H1 (cell line): ENCODE data around the gene NSD2. TPM values are rescaled to one million over a fixed set of nuclear protein-coding genes. Genes with fewer than 3 reads are reported as not detected.

Source experiments
- CTCF ChIA-PET: fragments of 300-600 bp; sonication (Branson Sonifier 250); formaldehyde crosslinking; loops from one replicate; lab custom pipeline; 2021; ENCODE audit not compliant: partially characterized antibody; lab: Charles Lee
- POLR2A ChIA-PET: fragments of 300-600 bp; sonication (Branson Sonifier 250); formaldehyde crosslinking; loops from one replicate; lab custom pipeline; 2021; ENCODE audit warnings: inconsistent platforms; ENCODE audit not compliant: partially characterized antibody; lab: Charles Lee
- DNase-seq, 2 experiments: peaks; one replicate each; pipeline versions ENCODE4 v3.0.0 to v3.0.0-alpha.2; 2010 to 2022; ENCODE audit warnings: low spot score in 2 of 2, low read depth in 1 of 2, mixed read lengths in 1 of 2
- FAIRE-seq: peaks from 2 replicates; lab custom pipeline; 2011; peaks lifted over from hg19 to GRCh38; lab: Jason Lieb, UNC
- H2AFZ ChIP-seq: 2 replicates; pipeline ENCODE4 v1.8.1; 2012; ENCODE audit warnings: low read length, inconsistent platforms
- H2AK5ac ChIP-seq: 2 replicates; pipeline ENCODE4 v1.6.1; 2013; ENCODE audit warnings: low read depth, low read length
- H2BK120ac ChIP-seq: replicated peaks from 2 replicates; pipeline ENCODE3; 2013; ENCODE audit warnings: low read depth, low read length, inconsistent platforms
- H2BK12ac ChIP-seq: 2 replicates; pipeline ENCODE4 v1.6.1; 2013; ENCODE audit warnings: low read depth, low read length
- H2BK15ac ChIP-seq: 2 replicates; pipeline ENCODE4 v1.6.1; 2013; ENCODE audit warnings: low read length
- H2BK20ac ChIP-seq: 2 replicates; pipeline ENCODE4 v1.6.1; 2013; ENCODE audit warnings: low read length
- H2BK5ac ChIP-seq: 2 replicates; pipeline ENCODE4 v1.6.1; 2013; ENCODE audit warnings: low read depth, low read length
- H3K14ac ChIP-seq: 2 replicates; pipeline ENCODE4 v1.6.1; 2013; ENCODE audit warnings: inconsistent platforms; ENCODE audit not compliant: insufficient read length
- H3K18ac ChIP-seq: 2 replicates; pipeline ENCODE4 v1.6.1; 2013; ENCODE audit warnings: low read length; ENCODE audit errors: extremely low read depth
- H3K23ac ChIP-seq: 2 replicates; pipeline ENCODE4 v1.6.1; 2013; ENCODE audit warnings: inconsistent platforms; ENCODE audit not compliant: insufficient read length
- H3K23me2 ChIP-seq: 2 replicates; pipeline ENCODE4 v1.6.1; 2013; ENCODE audit warnings: low read depth, low read length
- H3K27ac ChIP-seq: 2 replicates; pipeline ENCODE4 v1.6.1; 2011; ENCODE audit warnings: low read depth, low read length, inconsistent platforms
- H3K27me3 ChIP-seq, 4 experiments: replicated peaks in 1 of 4; 1 replicate in 1 of 4; 2 replicates in 3 of 4; pipeline versions ENCODE4 v1.6.1 to v1.8.1; 2011 to 2013; ENCODE audit warnings: low read length in 3 of 4, mild to moderate bottlenecking in 3 of 4, inconsistent platforms in 2 of 4, mixed read lengths in 2 of 4, moderate library complexity in 1 of 4; ENCODE audit not compliant: control insufficient read depth in 3 of 4, insufficient read depth in 3 of 4; ENCODE audit errors: extremely low read depth in 1 of 4
- H3K36me3 ChIP-seq, 4 experiments: 2 replicates each; pipeline versions ENCODE4 v1.6.1 to v1.8.1; 2011 to 2013; ENCODE audit warnings: mild to moderate bottlenecking in 4 of 4, low read length in 3 of 4, moderate library complexity in 2 of 4, control low read depth in 1 of 4, inconsistent platforms in 1 of 4; ENCODE audit not compliant: insufficient read depth in 4 of 4, control insufficient read depth in 2 of 4
- H3K4ac ChIP-seq: replicated peaks from 2 replicates; pipeline ENCODE3; 2013; ENCODE audit warnings: low read length, low read depth, mixed read lengths, inconsistent platforms; ENCODE audit not compliant: insufficient read length
- H3K4me1 ChIP-seq, 4 experiments: replicated peaks in 1 of 4; 1 replicate in 1 of 4; 2 replicates in 3 of 4; pipeline versions ENCODE4 v1.6.1 to v1.8.1; 2011 to 2013; ENCODE audit warnings: low read length in 3 of 4, inconsistent platforms in 2 of 4, mixed read lengths in 1 of 4; ENCODE audit not compliant: insufficient read depth in 4 of 4, control insufficient read depth in 3 of 4
- H3K4me2 ChIP-seq, 2 experiments: 2 replicates each; pipeline versions ENCODE4 v1.6.1 to v1.8.1; 2011 to 2013; ENCODE audit warnings: low read depth in 2 of 2, low read length in 2 of 2, control low read depth in 1 of 2, inconsistent platforms in 1 of 2, mild to moderate bottlenecking in 1 of 2; ENCODE audit not compliant: insufficient read depth in 1 of 2
- H3K4me3 ChIP-seq, 4 experiments: fragments of 200-600, 300-600 bp in 1 of 4; sonication (generic), shearing (Covaris generic), sonication (Bioruptor Twin) in 1 of 4; 2 replicates each; pipeline versions ENCODE4 v1.5.1 to v1.8.1; 2011 to 2016; ENCODE audit warnings: low read length in 4 of 4, low read depth in 3 of 4, control low read depth in 2 of 4, inconsistent platforms in 2 of 4, mild to moderate bottlenecking in 2 of 4, mixed read lengths in 1 of 4, moderate library complexity in 1 of 4; ENCODE audit not compliant: insufficient read depth in 2 of 4; ENCODE audit errors: extremely low read depth in 1 of 4
- H3K56ac ChIP-seq: replicated peaks from 2 replicates; pipeline ENCODE3; 2013; ENCODE audit warnings: low read depth, mild to moderate bottlenecking, mixed read lengths, low read length, inconsistent platforms; ENCODE audit not compliant: insufficient read length
- H3K79me1 ChIP-seq: 2 replicates; pipeline ENCODE4 v1.6.1; 2013; ENCODE audit warnings: low read depth, low read length, control low read depth
- H3K79me2 ChIP-seq, 2 experiments: 2 replicates each; pipeline versions ENCODE4 v1.6.1 to v1.8.1; 2012 to 2013; ENCODE audit warnings: low read length in 2 of 2, mild to moderate bottlenecking in 2 of 2, inconsistent platforms in 1 of 2; ENCODE audit not compliant: insufficient read depth in 2 of 2, control insufficient read depth in 1 of 2
- H3K9ac ChIP-seq, 4 experiments: replicated peaks in 1 of 4; 1 replicate in 1 of 4; 2 replicates in 3 of 4; pipeline versions ENCODE4 v1.6.1 to v1.8.1; 2011 to 2013; ENCODE audit warnings: low read depth in 3 of 4, low read length in 3 of 4, control low read depth in 2 of 4, mild to moderate bottlenecking in 2 of 4, moderate library complexity in 2 of 4, inconsistent platforms in 1 of 4; ENCODE audit errors: extremely low read depth in 1 of 4
- H3K9me3 ChIP-seq, 2 experiments: 2 replicates each; pipeline versions ENCODE4 v1.6.1 to v1.8.1; 2012 to 2013; ENCODE audit warnings: mild to moderate bottlenecking in 2 of 2, moderate library complexity in 2 of 2, control low read depth in 1 of 2, inconsistent platforms in 1 of 2, low read depth in 1 of 2, low read length in 1 of 2, mixed read lengths in 1 of 2; ENCODE audit not compliant: insufficient read depth in 2 of 2
- H4K20me1 ChIP-seq, 2 experiments: replicated peaks in 1 of 2; 2 replicates each; pipeline versions ENCODE3 to v1.8.1; 2011 to 2013; ENCODE audit warnings: inconsistent platforms in 2 of 2, low read length in 2 of 2, mild to moderate bottlenecking in 1 of 2; ENCODE audit not compliant: insufficient read depth in 2 of 2, control insufficient read depth in 1 of 2
- H4K5ac ChIP-seq: 2 replicates; pipeline ENCODE4 v1.6.1; 2013; ENCODE audit warnings: low read length, low read depth, mixed read lengths, inconsistent platforms; ENCODE audit not compliant: insufficient read length
- H4K8ac ChIP-seq: 2 replicates; pipeline ENCODE4 v1.8.0; 2013; ENCODE audit warnings: mild to moderate bottlenecking, moderate library complexity, low read length, inconsistent platforms; ENCODE audit not compliant: insufficient read depth; ENCODE audit errors: extremely low read depth
- H4K91ac ChIP-seq: replicated peaks from 2 replicates; pipeline ENCODE3; 2013; ENCODE audit warnings: low read length, mixed read lengths, inconsistent platforms; ENCODE audit not compliant: insufficient read length
- CBX8 ChIP-seq: fragments of 300-800, 300-1000 bp; sonication (generic); IDR thresholded peaks from 2 replicates; pipeline ENCODE4 v1.7.1; 2016; ENCODE audit warnings: low read depth, low read length, borderline replicate concordance
- CEBPB ChIP-seq: IDR thresholded peaks from 2 replicates; pipeline ENCODE4 v1.6.1; 2012; ENCODE audit warnings: low read depth, low read length
- CHD1 ChIP-seq: IDR thresholded peaks from 2 replicates; pipeline ENCODE4 v1.6.1; 2012; ENCODE audit warnings: low read depth, low read length, improper control_type of control experiment
- CHD2 ChIP-seq: IDR thresholded peaks from 2 replicates; pipeline ENCODE4 v1.6.1; 2012; ENCODE audit warnings: low read length, improper control_type of control experiment
- CREB1 ChIP-seq: IDR thresholded peaks from 2 replicates; pipeline ENCODE4 v1.6.1; 2012; ENCODE audit warnings: inconsistent platforms
- CTBP2 ChIP-seq: IDR thresholded peaks from 2 replicates; pipeline ENCODE4 v1.7.0; 2011; ENCODE audit warnings: borderline replicate concordance, mild to moderate bottlenecking, moderate library complexity, mixed read lengths, low read length; ENCODE audit not compliant: insufficient read depth, insufficient read length
- FOSL1 ChIP-seq: IDR thresholded peaks from 2 replicates; pipeline ENCODE4 v1.6.1; 2011; ENCODE audit warnings: mild to moderate bottlenecking, low read depth, low read length, moderate library complexity; ENCODE audit not compliant: insufficient read depth
- GTF2F1 ChIP-seq: IDR thresholded peaks from 2 replicates; pipeline ENCODE4 v1.6.1; 2012; ENCODE audit warnings: low read depth, low read length, improper control_type of control experiment, borderline replicate concordance
- JUND ChIP-seq: IDR thresholded peaks from 2 replicates; pipeline ENCODE4 v1.6.1; 2011; ENCODE audit warnings: mild to moderate bottlenecking, improper control_type of control experiment, low read length
- MAX ChIP-seq: IDR thresholded peaks from 2 replicates; pipeline ENCODE4 v1.6.1; 2012; ENCODE audit warnings: inconsistent platforms
- NRF1 ChIP-seq: IDR thresholded peaks from 2 replicates; pipeline ENCODE4 v1.6.1; 2011; ENCODE audit warnings: mild to moderate bottlenecking, low read depth, low read length, improper control_type of control experiment
- POLR2A ChIP-seq, 2 experiments: IDR thresholded peaks; 1 replicate in 1 of 2; 2 replicates in 1 of 2; pipeline ENCODE4 v1.6.1; 2011; ENCODE audit warnings: low read depth in 2 of 2, low read length in 2 of 2, mild to moderate bottlenecking in 2 of 2; ENCODE audit errors: control extremely low read depth in 1 of 2
- RAD21 ChIP-seq, 2 experiments: IDR thresholded peaks in 1 of 2; conservative IDR thresholded peaks in 1 of 2; 2 replicates each; pipeline ENCODE4 v1.6.1; 2011; ENCODE audit warnings: low read depth in 2 of 2, low read length in 2 of 2, improper control_type of control experiment in 1 of 2, inconsistent platforms in 1 of 2, mild to moderate bottlenecking in 1 of 2, moderate library complexity in 1 of 2
- RXRA ChIP-seq: IDR thresholded peaks from 2 replicates; pipeline ENCODE4 v1.6.1; 2011; ENCODE audit warnings: low read depth, mild to moderate bottlenecking, low read length, moderate library complexity; ENCODE audit not compliant: insufficient read depth
- TBP ChIP-seq: IDR thresholded peaks from 2 replicates; pipeline ENCODE4 v1.6.1; 2011; ENCODE audit warnings: low read depth, low read length, improper control_type of control experiment
- WGBS, 2 experiments: shearing (Covaris generic) in 1 of 2; methylation state at CpG; one replicate each; pipeline versions ENCODE4 v1.1.6 to v1.1.7; 2013 to 2015; ENCODE audit warnings: low lambda C conversion rate in 2 of 2, mixed read lengths in 2 of 2, inconsistent platforms in 1 of 2, low coverage in 1 of 2, missing lambda C conversion rate in 1 of 2; ENCODE audit not compliant: insufficient replicate concordance in 2 of 2, insufficient coverage in 1 of 2, insufficient read length in 1 of 2; ENCODE audit errors: extremely low coverage in 1 of 2, missing lambda C conversion rate in 1 of 2; 5-methylcytosine and 5-hydroxymethylcytosine counted together
- polyA plus RNA-seq, 7 experiments: library from polyadenylated mRNA; depleted of rRNA in 3 of 7; stranded (reverse) in 5 of 7; unstranded in 2 of 7; fragments of >200 nt in 5 of 7; fragments of 200-250 nt in 2 of 7; gene quantifications; 1 replicate in 5 of 7; 2 replicates in 1 of 7; 4 replicates in 1 of 7; pipeline versions ENCODE4 v1.2.1 to v1.2.3, GENCODE V29; 2011 to 2013; ENCODE audit warnings: missing spikeins in 2 of 7, mixed read lengths in 2 of 7
- total RNA-seq: library from RNA; stranded (reverse); fragmentation: NEBNext Ultra II Directional; extraction: Animal tissue kit (Norgen Biotek cat#: 25700); gene quantifications from 2 replicates; pipeline ENCODE4 v1.2.1, GENCODE V29; 2021

Gene NSD2
- total and polyA plus RNA-seq, 2 of the 8 experiments (the other 6 are each of a cell fraction or from before 2014, with no cell fraction given): 26.7 to 129 TPM

GRCh38 chr4:1843852-1844251 lies 27.3 kb upstream of the NSD2 start:
- ChIA-PET CTCF (interaction anchor here (0.8 to 3.1 kb wide), 6 partner anchors 11 to 116 kb away, joined by 3 to 16 read pairs (median 4); no protein-coding TSS in a partner anchor), POLR2A (no interaction called here)
- Histone ChIP-seq H2BK120ac (no peak overlapping the region), H3K14ac (no peak overlapping the region), H2AFZ (no peak overlapping the region), H3K9ac (no peak overlapping the region), H2BK15ac (no peak overlapping the region), H3K79me2 (no peaks in the 10 kb centered on the region), H4K5ac (no peak overlapping the region), H4K20me1 (peaks cover 1 to 19% of the 10 kb centered on the region in 2 experiments), H3K4me2 (no peak overlapping the region), H3K27ac (no peak overlapping the region), H3K23ac (no peak overlapping the region), H3K36me3 (peaks cover 0 to 10% (median 6%) of the 10 kb centered on the region in 4 experiments; a peak in 6 of 8 replicates), H3K9me3 (no peaks in the 10 kb centered on the region), H3K79me1 (peaks cover 10% of the 10 kb centered on the region), H3K56ac (no peak overlapping the region), H3K23me2 (no peaks in the 10 kb centered on the region), H3K4me1 (no peaks in the 10 kb centered on the region), H3K4ac (no peak overlapping the region), H3K27me3 (no peaks in the 10 kb centered on the region), H2BK12ac (no peak overlapping the region), H4K91ac (no peak overlapping the region), H2BK5ac (no peak overlapping the region), H2AK5ac (no peak overlapping the region), H4K8ac (no peak overlapping the region), H3K18ac (no peak overlapping the region), H3K4me3 (no peak overlapping the region), H2BK20ac (no peak overlapping the region)
- FAIRE-seq (no peak), DNase-seq (no peak)
- WGBS, 2 experiments: 99% methylated on average over 10 of the region's 10 CpGs; no CpG with 5 or more reads in 1 of the 2 experiments
- no peak for TF ChIP-seq CHD2
- no peak for TF ChIP-seq NRF1
- TF ChIP-seq RXRA: no peak
- no peak for TF ChIP-seq CBX8
- no peak for TF ChIP-seq JUND
- no peak for TF ChIP-seq CHD1
- no peak for TF ChIP-seq GTF2F1
- no peak for TF ChIP-seq POLR2A (IDR thresholded peaks at IDR 0.05; ENCODE audit: control extremely low read depth in 1 of 2, low read depth in 2 of 2, low read length in 2 of 2)
- TF ChIP-seq CREB1: no peak
- no peak for TF ChIP-seq CTBP2
- TF ChIP-seq MAX: no peak
- TF ChIP-seq CEBPB: no peak
- TF ChIP-seq TBP: no peak
- no peak for TF ChIP-seq RAD21 (IDR thresholded peaks at IDR 0.05 in 1 of 2, conservative IDR thresholded peaks at IDR 0.05 in 1 of 2; ENCODE audit: low read depth in 2 of 2, low read length in 2 of 2)
- no peak for TF ChIP-seq FOSL1
